HEK293 (cell line): ENCODE measurements around the gene TBC1D14.
"Not testable (repeated sequence)": the region's sequence is repeated elsewhere in the genome, so short reads cannot be mapped to it uniquely, and the experiment has no call there.

Source experiments
- CTCF ChIA-PET: fragments of 350-600 bp; formaldehyde crosslinking; extraction: SDS; loops from one replicate; lab custom pipeline; 2021; ENCODE audit warnings: antibody characterized with exemption; lab: Yijun Ruan, JAX
- POLR2A ChIA-PET: fragments of 300-600 bp; formaldehyde crosslinking; extraction: SDS; loops from one replicate; lab custom pipeline; 2020; ENCODE audit warnings: antibody characterized with exemption, inconsistent platforms; lab: Yijun Ruan, JAX
- H3K27ac ChIP-seq: fragments of 200-500 bp; sonication (Bioruptor generic); 2 replicates; pipeline ENCODE4 v1.5.1; 2014; ENCODE audit warnings: low read depth, low read length, control low read depth, inconsistent platforms; ENCODE audit errors: extremely low read depth
- H3K36me3 ChIP-seq, 2 experiments: fragments of 200-500 bp in 1 of 2; sonication (Bioruptor generic) in 1 of 2; 1 replicate in 1 of 2; 2 replicates in 1 of 2; pipeline ENCODE4 v1.5.1; 2014 to 2017; ENCODE audit warnings: inconsistent platforms in 2 of 2, low read length in 2 of 2; ENCODE audit not compliant: control insufficient read depth in 2 of 2, insufficient read depth in 1 of 2
- H3K4me1 ChIP-seq: fragments of 200-500 bp; sonication (Bioruptor generic); 2 replicates; pipeline ENCODE4 v1.5.1; 2014; ENCODE audit warnings: mild to moderate bottlenecking, low read length, inconsistent platforms; ENCODE audit not compliant: control insufficient read depth, insufficient read depth
- H3K4me3 ChIP-seq: 2 replicates; pipeline ENCODE4 v1.5.1; 2011; ENCODE audit warnings: low read depth, mild to moderate bottlenecking, control low read depth, low read length, moderate library complexity
- H3K9me3 ChIP-seq: fragments of 200-500 bp; sonication (Bioruptor generic); 2 replicates; pipeline ENCODE4 v1.5.1; 2014; ENCODE audit warnings: low read depth, low read length, inconsistent platforms; ENCODE audit not compliant: control insufficient read depth, insufficient read depth
- SP3 ChIP-seq: fragments of 450-650 bp; formaldehyde crosslinking; IDR thresholded peaks from 2 replicates; pipeline ENCODE4 v1.5.1; 2016; ENCODE audit warnings: missing biosample characterization, missing genetic modification characterization
- ZFHX2 ChIP-seq: fragments of 450-650 bp; formaldehyde crosslinking; conservative IDR thresholded peaks from 2 replicates; pipeline ENCODE4 v1.5.1; 2016; ENCODE audit warnings: missing biosample characterization, missing genetic modification characterization
- ZNF280D ChIP-seq: fragments of 450-650 bp; formaldehyde crosslinking; IDR thresholded peaks from 2 replicates; pipeline ENCODE4 v1.5.1; 2016; ENCODE audit warnings: missing biosample characterization, missing genetic modification characterization
- ZNF341 ChIP-seq: fragments of 450-650 bp; formaldehyde crosslinking; IDR thresholded peaks from 2 replicates; pipeline ENCODE4; 2016; ENCODE audit warnings: low read depth, missing biosample characterization, missing genetic modification characterization
- ZNF473 ChIP-seq: fragments of 450-650 bp; formaldehyde crosslinking; IDR thresholded peaks from 2 replicates; pipeline ENCODE4 v1.5.1; 2017; ENCODE audit warnings: missing biosample characterization, missing genetic modification characterization
- ZNF629 ChIP-seq: fragments of 450-650 bp; formaldehyde crosslinking; IDR thresholded peaks from 2 replicates; pipeline ENCODE4 v1.5.1; 2017; ENCODE audit warnings: missing biosample characterization, missing genetic modification characterization
- ZNF664 ChIP-seq: fragments of 450-650 bp; formaldehyde crosslinking; IDR thresholded peaks from 2 replicates; pipeline ENCODE4 v1.5.1; 2016; ENCODE audit warnings: missing biosample characterization, missing genetic modification characterization
- ZNF776 ChIP-seq: fragments of 450-650 bp; formaldehyde crosslinking; IDR thresholded peaks from 2 replicates; pipeline ENCODE4 v1.5.0; 2017; ENCODE audit warnings: missing biosample characterization, missing genetic modification characterization, borderline replicate concordance
- TF ChIP-seq, protein P1 (sequence below): fragments of 450-650 bp; formaldehyde crosslinking; optimal IDR thresholded peaks from 2 replicates; pipeline ENCODE3; 2016; ENCODE audit warnings: missing biosample characterization, mild to moderate bottlenecking, missing genetic modification characterization
- TF ChIP-seq, protein P2 (sequence below): fragments of 450-650 bp; formaldehyde crosslinking; IDR thresholded peaks from 2 replicates; pipeline ENCODE4 v1.5.1; 2016; ENCODE audit warnings: missing biosample characterization, missing genetic modification characterization

Gene TBC1D14

DNA sequence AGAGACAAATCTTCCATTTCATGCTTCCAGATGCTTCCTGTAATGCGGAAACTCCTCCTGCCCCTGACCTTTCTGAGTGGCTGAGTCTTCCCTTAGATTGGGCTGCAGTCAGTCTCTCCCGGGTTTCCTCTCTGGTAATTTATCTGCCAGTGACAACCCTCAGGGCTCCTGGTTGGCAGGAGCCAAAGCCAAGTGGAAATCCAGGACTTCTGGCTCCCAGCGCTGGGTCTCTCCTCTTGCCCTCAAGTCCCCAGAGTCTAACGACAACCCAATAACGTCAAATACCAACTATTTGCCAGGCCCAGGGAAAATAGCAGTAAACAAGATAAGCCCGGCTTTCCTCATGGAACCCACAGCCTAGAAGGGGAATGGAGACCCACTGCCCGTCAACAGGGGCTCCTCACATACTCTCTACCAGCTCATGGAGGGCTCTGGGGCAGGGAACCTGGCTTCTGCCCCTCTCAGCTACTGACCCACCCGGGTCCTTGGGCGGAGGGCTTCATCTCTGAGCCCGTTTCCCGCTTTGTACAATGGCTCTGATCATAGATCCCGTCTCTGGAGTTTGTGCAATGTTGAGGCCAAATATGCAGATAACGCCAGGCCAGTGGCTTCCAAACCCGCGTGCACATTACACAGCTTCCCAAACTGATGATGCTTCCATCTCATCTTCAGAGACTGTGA lies 1.1 kb upstream of the TBC1D14 start:
- Histone ChIP-seq H3K4me1 (no peaks in the 10 kb centered on the region), H3K36me3 (no peaks in the 10 kb centered on the region), H3K27ac (peak overlapping the region; percentile 88; the same call in 1 of the 2 replicates), H3K4me3 (peak overlapping the region; percentile 70), H3K9me3 (no peaks in the 10 kb centered on the region)
- TF ChIP-seq ZNF473 (tag by site-specific recombination) (no peak), ZNF280D (tag by site-specific recombination) (0 out of 2 replicates have a peak, but pooled peaks have one; percentile 5)
- ChIA-PET POLR2A (interaction anchor here (1.0 to 1.8 kb wide), 6 partner anchors 8 to 160 kb away, joined by 3 to 11 read pairs (median 5); partner anchors contain the start of gene GRPEL1), CTCF (interaction anchor here (0.6 to 2.0 kb wide), 8 partner anchors 19 to 188 kb away, joined by 3 to 9 read pairs (median 3); no protein-coding TSS in a partner anchor)

DNA sequence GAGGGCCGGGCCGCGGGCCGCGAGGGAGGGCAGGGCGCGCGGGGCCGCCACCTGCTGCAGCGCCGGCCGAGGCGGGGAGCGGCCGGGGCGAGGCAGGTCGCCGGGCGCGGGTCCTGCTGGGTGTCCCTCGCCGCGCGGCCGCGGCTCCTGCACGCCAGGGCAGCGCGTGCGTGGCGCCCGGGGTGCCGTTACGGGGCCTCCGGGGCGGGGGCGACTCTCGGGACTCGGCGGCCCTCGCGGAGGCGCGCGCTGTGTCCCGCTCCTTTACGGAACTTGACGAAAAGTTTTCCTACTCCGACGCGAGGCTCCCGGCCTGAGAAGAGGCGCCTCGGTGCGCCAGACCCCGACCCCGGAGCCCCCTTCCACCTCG lies 329 bp downstream of the TBC1D14 start:
- POLR2A ChIA-PET, result interaction anchor here (0.6 to 1.8 kb wide), 4 partner anchors 16 to 158 kb away, joined by 3 to 11 read pairs (median 8); partner anchors contain the start of gene GRPEL1
- Histone ChIP-seq H3K36me3 (no peaks in the 10 kb centered on the region), H3K4me3 (peak overlapping the region; percentile 70)

GRCh38 chr4:6910340-6910959 lies 824 bp downstream of the TBC1D14 start:
- POLR2A ChIA-PET, result interaction anchor here (0.6 kb wide), 1 partner anchor 37 kb away, joined by 3 read pairs; no protein-coding TSS in a partner anchor
- no peaks in the 10 kb centered on the region for H3K4me1 ChIP-seq
- CTCF ChIA-PET, result interaction anchor here (0.6 kb wide), 1 partner anchor 191 kb away, joined by 3 read pairs; no protein-coding TSS in a partner anchor

More for the DNA sequence above, 329 bp downstream of the TBC1D14 start:
- Histone ChIP-seq H3K9me3 (no peaks in the 10 kb centered on the region), H3K4me1 (no peaks in the 10 kb centered on the region), H3K27ac (peak overlapping the region; percentile 59; the same call in 1 of the 2 replicates)
- TF ChIP-seq ZNF629, result no peak
- TF ChIP-seq, protein P1, sequence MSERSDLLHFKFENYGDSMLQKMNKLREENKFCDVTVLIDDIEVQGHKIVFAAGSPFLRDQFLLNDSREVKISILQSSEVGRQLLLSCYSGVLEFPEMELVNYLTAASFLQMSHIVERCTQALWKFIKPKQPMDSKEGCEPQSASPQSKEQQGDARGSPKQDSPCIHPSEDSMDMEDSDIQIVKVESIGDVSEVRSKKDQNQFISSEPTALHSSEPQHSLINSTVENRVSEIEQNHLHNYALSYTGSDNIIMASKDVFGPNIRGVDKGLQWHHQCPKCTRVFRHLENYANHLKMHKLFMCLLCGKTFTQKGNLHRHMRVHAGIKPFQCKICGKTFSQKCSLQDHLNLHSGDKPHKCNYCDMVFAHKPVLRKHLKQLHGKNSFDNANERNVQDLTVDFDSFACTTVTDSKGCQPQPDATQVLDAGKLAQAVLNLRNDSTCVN (tag by site-specific recombination), result peak; percentile 36
- CTCF ChIA-PET, result interaction anchor here (0.7 to 2.0 kb wide), 3 partner anchors 17 to 76 kb away, joined by 3 to 7 read pairs (median 3); no protein-coding TSS in a partner anchor

GRCh38 chr4:6910960-6911874 lies 1.6 kb downstream of the TBC1D14 start:
- CTCF ChIA-PET, result interaction anchor here (0.6 kb wide), 1 partner anchor 192 kb away, joined by 3 read pairs; no protein-coding TSS in a partner anchor
- TF ChIP-seq, protein P2, sequence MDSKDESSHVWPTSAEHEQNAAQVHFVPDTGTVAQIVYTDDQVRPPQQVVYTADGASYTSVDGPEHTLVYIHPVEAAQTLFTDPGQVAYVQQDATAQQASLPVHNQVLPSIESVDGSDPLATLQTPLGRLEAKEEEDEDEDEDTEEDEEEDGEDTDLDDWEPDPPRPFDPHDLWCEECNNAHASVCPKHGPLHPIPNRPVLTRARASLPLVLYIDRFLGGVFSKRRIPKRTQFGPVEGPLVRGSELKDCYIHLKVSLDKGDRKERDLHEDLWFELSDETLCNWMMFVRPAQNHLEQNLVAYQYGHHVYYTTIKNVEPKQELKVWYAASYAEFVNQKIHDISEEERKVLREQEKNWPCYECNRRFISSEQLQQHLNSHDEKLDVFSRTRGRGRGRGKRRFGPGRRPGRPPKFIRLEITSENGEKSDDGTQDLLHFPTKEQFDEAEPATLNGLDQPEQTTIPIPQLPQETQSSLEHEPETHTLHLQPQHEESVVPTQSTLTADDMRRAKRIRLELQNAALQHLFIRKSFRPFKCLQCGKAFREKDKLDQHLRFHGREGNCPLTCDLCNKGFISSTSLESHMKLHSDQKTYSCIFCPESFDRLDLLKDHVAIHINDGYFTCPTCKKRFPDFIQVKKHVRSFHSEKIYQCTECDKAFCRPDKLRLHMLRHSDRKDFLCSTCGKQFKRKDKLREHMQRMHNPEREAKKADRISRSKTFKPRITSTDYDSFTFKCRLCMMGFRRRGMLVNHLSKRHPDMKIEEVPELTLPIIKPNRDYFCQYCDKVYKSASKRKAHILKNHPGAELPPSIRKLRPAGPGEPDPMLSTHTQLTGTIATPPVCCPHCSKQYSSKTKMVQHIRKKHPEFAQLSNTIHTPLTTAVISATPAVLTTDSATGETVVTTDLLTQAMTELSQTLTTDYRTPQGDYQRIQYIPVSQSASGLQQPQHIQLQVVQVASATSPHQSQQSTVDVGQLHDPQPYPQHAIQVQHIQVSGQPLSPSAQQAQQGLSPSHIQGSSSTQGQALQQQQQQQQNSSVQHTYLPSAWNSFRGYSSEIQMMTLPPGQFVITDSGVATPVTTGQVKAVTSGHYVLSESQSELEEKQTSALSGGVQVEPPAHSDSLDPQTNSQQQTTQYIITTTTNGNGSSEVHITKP, result 0 out of 2 replicates have a peak, but pooled peaks have one; percentile 26
- TF ChIP-seq ZNF776 (no peak), ZNF341 (tag by site-specific recombination) (peak; percentile 70), ZNF664 (tag by site-specific recombination) (0 out of 2 replicates have a peak, but pooled peaks have one; percentile 25)
- TF ChIP-seq, all 188 proteins: peak for 3
- H3K4me3 ChIP-seq, result no peak overlapping the region
- no peaks in the 10 kb centered on the region for H3K9me3 ChIP-seq
- POLR2A ChIA-PET, result no interaction called here
- no peaks in the 10 kb centered on the region for H3K36me3 ChIP-seq
- no peak overlapping the region for H3K27ac ChIP-seq
- H3K4me1 ChIP-seq, result no peaks in the 10 kb centered on the region

More at GRCh38 chr4:6910340-6910959, 824 bp downstream of the TBC1D14 start:
- Histone ChIP-seq H3K9me3 (no peaks in the 10 kb centered on the region), H3K36me3 (no peaks in the 10 kb centered on the region), H3K27ac (peak overlapping the region; percentile 59; the same call in 1 of the 2 replicates)
- TF ChIP-seq SP3 (tag by site-specific recombination) (no peak), ZFHX2 (peak; percentile 25; the same call in 1 of the 2 replicates)
- TF ChIP-seq, all 188 proteins: peak for 1
- H3K4me3 ChIP-seq, result peak overlapping the region; percentile 70

- H3K4me3 ChIP-seq, POLR2A ChIA-PET, H3K36me3 ChIP-seq, H3K9me3 ChIP-seq, H3K4me1 ChIP-seq, CTCF ChIA-PET, H3K27ac ChIP-seq: not testable (repeated sequence)
Observed at GRCh38 chr4:6911917-6912316, 2.3 kb downstream of the TBC1D14 start.
